Erythroblast (primary cell): ENCODE data around the gene SCG5.

ENCODE experiments used
- GATA1 ChIP-seq: IDR thresholded peaks from 2 replicates; pipeline ENCODE4 v1.6.1; 2011; ENCODE audit warnings: low read depth, mild to moderate bottlenecking, control low read depth, low read length, moderate library complexity
- POLR2A ChIP-seq: IDR thresholded peaks from 2 replicates; pipeline ENCODE4 v1.6.1; 2011; ENCODE audit warnings: mild to moderate bottlenecking, low read length

DNA sequence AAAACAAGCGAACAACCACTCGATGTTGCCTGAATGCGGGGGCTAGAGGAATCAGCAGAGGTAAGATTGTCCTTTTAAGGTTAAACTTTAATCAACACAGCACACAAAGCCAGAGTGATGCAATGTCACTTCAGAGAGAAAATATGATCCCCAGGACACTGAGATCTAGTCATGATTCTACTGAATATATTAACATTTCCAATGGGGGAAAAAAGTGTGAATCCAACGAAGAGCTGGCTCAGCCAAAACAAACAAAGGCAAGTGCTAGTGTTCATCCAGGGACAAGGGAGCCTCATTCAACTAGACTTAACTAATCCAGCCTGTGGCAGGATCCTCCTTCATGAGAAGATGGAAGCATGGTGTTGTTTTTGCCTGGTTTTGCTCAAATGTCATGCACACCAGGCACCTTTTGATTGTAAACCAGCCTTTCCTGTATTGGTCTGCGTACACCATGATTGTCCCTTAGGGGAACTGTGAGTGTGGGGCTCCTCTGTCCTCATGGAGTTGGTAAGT, 35.8 kb downstream of the SCG5 start:
- no peak for TF ChIP-seq POLR2A
- no peak for TF ChIP-seq GATA1
